IgD-negative memory B cell (primary cell): ENCODE measurements around the gene NRG3. TPM values are rescaled to one million over a fixed set of nuclear protein-coding genes. Genes with fewer than 3 reads are reported as not detected.

ENCODE experiments used
- H3K27ac Mint-ChIP-seq, 3 donors: one replicate each; pipeline ENCODE4 v1.8.0; 2020 to 2022; ENCODE audit warnings: mild to moderate bottlenecking in 3 of 3, mixed read lengths in 3 of 3, moderate library complexity in 1 of 3
- H3K27me3 Mint-ChIP-seq: one replicate; pipeline ENCODE4 v1.8.0; 2021; ENCODE audit warnings: mixed read lengths
- H3K36me3 Mint-ChIP-seq: one replicate; pipeline ENCODE4 v1.8.0; 2020; ENCODE audit warnings: mild to moderate bottlenecking, mixed read lengths
- H3K4me1 Mint-ChIP-seq, 3 donors: one replicate each; pipeline ENCODE4 v1.8.0; 2020 to 2022; ENCODE audit warnings: mixed read lengths in 3 of 3, mild to moderate bottlenecking in 1 of 3
- H3K4me3 Mint-ChIP-seq, 4 donors: one replicate each; pipeline ENCODE4 v1.8.0; 2020 to 2022; ENCODE audit warnings: mild to moderate bottlenecking in 4 of 4, mixed read lengths in 4 of 4, moderate library complexity in 3 of 4
- H3K9me3 Mint-ChIP-seq, 3 donors: one replicate each; pipeline ENCODE4 v1.8.0; 2020 to 2021; ENCODE audit warnings: mixed read lengths in 3 of 3, mild to moderate bottlenecking in 1 of 3
- polyA plus RNA-seq: library from polyadenylated mRNA; unstranded; fragments of 300-500 nt; fragmentation: Illumina TruSeq; gene quantifications from one replicate; pipeline ENCODE4 v1.2.3, GENCODE V29; 2021

The NRG3 gene
- polyA plus RNA-seq, 1 donor from 2014 or later, result not detected

DNA sequence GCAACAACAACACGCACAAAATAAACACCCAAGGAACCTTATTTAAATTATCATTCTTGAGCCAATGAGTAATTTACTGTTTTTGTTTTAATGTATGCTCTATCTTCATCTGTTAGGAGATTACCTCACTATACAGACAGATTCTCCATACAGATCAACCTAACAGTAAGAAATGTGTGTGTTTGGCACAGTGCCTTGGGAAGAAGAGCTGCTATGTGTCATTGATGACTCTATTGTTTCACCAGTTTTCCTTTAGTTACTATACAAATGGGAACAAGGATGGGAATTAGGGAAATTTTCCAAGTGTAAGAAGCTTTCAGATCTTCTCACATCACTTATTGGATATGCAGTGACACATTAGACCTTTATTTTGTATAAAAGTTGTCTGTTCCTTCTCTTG lies 640.3 kb downstream of the NRG3 start:
- Mint-ChIP-seq H3K27me3 (no peaks in the 10 kb centered on the region), H3K27ac (no peak overlapping the region), H3K9me3 (peaks cover 1 to 8% (median 5%) of the 10 kb centered on the region in 3 donors), H3K4me3 (no peak overlapping the region), H3K4me1 (no peaks in the 10 kb centered on the region), H3K36me3 (no peaks in the 10 kb centered on the region)

DNA sequence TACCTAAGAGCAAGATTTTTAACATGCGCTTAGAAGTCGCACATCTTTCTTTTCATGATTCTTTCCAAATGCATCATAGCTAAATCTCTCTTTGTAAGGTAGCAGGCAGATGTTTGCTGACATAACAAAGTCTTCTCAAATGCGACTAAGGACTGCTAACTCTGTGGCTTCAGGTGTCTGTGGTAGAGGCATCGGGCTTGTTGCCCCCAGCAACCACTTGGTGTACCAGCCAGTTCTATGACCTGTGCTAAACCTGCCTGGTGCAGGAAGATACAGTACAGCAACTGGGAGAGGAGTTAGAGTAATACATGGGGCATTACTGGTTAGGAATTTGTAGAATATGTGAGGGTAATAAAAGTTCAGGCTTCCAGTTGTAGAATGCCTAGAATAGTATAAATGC lies 654.1 kb downstream of the NRG3 start:
- no peaks in the 10 kb centered on the region for H3K9me3 Mint-ChIP-seq
- H3K4me1 Mint-ChIP-seq, result no peaks in the 10 kb centered on the region
- no peak overlapping the region for H3K4me3 Mint-ChIP-seq
- H3K36me3 Mint-ChIP-seq, result no peaks in the 10 kb centered on the region
- H3K27ac Mint-ChIP-seq, result no peak overlapping the region
- no peaks in the 10 kb centered on the region for H3K27me3 Mint-ChIP-seq

DNA sequence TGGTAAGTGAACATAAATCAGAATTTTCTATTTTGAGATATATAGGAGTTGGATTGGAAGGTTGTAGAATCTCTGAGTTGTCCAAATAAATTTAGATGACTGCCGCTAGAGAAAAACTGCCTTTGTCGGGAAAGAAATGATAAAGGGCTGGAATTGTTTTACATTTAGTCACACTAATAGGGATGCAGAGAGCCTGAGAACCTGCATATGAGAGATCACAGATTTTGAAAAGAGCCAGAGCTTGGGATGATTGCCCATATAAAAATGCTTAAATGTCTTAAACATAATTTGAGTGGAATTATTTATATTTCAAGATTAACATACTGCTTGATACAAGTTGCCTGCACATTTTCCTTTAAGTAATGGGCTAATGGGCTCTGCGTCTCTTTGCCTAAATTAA lies 660.5 kb downstream of the NRG3 start:
- H3K27ac Mint-ChIP-seq, result no peak overlapping the region
- H3K27me3 Mint-ChIP-seq, result no peaks in the 10 kb centered on the region
- H3K4me3 Mint-ChIP-seq, result no peak overlapping the region
- H3K36me3 Mint-ChIP-seq, result peaks cover 2% of the 10 kb centered on the region
- H3K9me3 Mint-ChIP-seq, result peaks cover 2 to 5% (median 2%) of the 10 kb centered on the region in 3 donors
- peaks cover 0 to 2% (median 0%) of the 10 kb centered on the region in 3 donors for H3K4me1 Mint-ChIP-seq

DNA sequence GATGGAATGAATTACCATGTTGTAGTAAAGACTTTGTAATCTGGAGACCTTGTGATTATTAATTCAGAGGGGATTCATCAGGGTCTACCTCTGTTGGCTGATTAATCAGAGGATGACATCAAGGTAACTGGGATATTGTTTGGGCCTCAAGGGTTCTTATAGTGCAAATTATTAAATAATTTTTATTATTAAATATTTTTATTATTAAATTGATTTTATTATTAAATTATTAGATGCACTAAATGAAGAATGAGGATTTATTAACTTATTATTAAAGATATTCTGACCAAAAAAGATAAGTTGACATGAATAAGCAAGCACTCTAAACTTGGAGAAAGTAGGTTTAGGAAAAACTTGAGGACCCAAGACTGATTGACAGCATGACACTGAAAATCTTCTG lies 661.7 kb downstream of the NRG3 start:
- peaks cover 2% of the 10 kb centered on the region for H3K36me3 Mint-ChIP-seq
- H3K4me3 Mint-ChIP-seq, result no peak overlapping the region
- H3K27me3 Mint-ChIP-seq, result no peaks in the 10 kb centered on the region
- H3K9me3 Mint-ChIP-seq, result peaks cover 2 to 5% (median 2%) of the 10 kb centered on the region in 3 donors
- H3K4me1 Mint-ChIP-seq, result peaks cover 0 to 2% (median 0%) of the 10 kb centered on the region in 3 donors
- no peak overlapping the region for H3K27ac Mint-ChIP-seq

DNA sequence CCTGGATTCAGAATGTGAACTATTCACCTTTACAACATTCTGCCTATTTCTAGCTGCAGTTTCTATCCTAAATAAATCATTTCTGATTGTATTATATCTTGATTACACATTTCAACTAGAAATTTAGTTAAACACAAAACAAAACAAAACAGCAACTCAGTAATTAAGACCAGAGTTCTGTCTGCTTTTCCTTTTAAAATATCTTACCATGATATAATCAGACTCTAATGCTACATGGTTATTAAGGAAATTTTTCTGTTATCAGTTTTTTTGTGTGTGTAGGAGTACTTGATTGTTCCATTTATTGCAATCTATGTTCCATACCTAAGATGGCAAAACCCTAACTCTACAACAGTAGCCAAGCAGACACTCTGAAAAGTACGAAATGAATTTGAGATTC lies 663.3 kb downstream of the NRG3 start:
- no peak overlapping the region for H3K27ac Mint-ChIP-seq
- H3K36me3 Mint-ChIP-seq, result peaks cover 2% of the 10 kb centered on the region
- no peak overlapping the region for H3K4me3 Mint-ChIP-seq
- H3K4me1 Mint-ChIP-seq, result peaks cover 0 to 2% (median 0%) of the 10 kb centered on the region in 3 donors
- peaks cover 2 to 9% (median 2%) of the 10 kb centered on the region in 3 donors for H3K9me3 Mint-ChIP-seq
- no peaks in the 10 kb centered on the region for H3K27me3 Mint-ChIP-seq

DNA sequence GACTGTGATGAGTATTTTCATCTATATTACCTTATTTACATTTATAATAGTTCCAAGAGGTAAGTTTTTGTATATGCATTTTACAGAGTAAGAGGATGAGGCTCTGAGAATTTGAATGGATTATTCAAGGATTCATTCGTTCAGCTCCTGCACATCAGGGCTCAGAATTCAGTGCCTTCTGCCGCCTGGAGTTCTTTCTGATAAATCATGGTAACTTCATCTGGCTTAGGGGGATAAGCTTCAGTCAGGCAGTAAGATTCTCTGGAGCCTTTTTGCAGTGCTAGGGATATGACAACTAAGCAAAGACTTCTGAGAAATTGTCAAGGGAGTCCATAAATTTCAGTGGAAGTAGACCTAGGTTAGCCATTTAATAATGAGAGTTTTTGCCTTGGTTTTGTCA lies 668.6 kb downstream of the NRG3 start:
- Mint-ChIP-seq H3K27me3 (no peaks in the 10 kb centered on the region), H3K9me3 (peaks cover 0 to 17% (median 0%) of the 10 kb centered on the region in 3 donors), H3K4me3 (no peak overlapping the region), H3K27ac (no peak overlapping the region), H3K36me3 (no peaks in the 10 kb centered on the region), H3K4me1 (peaks cover 0 to 2% (median 0%) of the 10 kb centered on the region in 3 donors)

DNA sequence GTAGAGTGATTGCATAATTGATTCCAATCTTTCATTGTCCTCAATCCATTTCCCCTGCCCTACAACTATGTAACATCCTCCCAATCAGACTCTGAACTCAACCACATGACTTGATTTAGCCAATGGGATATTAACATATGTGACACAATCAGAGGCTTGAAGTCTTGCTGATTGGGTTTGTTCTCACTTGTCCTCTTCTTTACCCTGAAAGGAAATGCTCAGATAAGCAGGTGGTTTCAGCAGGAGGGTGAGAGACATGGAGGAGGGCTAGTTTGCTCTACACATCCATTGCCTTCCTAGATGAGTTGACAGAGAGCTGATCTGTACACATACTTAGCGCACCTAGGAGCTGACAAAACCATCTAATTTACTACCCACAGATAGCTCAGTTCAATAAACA lies 669.4 kb downstream of the NRG3 start:
- no peaks in the 10 kb centered on the region for H3K27me3 Mint-ChIP-seq
- H3K9me3 Mint-ChIP-seq, result peaks cover 0 to 20% (median 2%) of the 10 kb centered on the region in 3 donors
- H3K4me1 Mint-ChIP-seq, result peaks cover 0 to 2% (median 0%) of the 10 kb centered on the region in 3 donors
- H3K27ac Mint-ChIP-seq, result no peak overlapping the region
- H3K36me3 Mint-ChIP-seq, result no peaks in the 10 kb centered on the region
- no peak overlapping the region for H3K4me3 Mint-ChIP-seq

DNA sequence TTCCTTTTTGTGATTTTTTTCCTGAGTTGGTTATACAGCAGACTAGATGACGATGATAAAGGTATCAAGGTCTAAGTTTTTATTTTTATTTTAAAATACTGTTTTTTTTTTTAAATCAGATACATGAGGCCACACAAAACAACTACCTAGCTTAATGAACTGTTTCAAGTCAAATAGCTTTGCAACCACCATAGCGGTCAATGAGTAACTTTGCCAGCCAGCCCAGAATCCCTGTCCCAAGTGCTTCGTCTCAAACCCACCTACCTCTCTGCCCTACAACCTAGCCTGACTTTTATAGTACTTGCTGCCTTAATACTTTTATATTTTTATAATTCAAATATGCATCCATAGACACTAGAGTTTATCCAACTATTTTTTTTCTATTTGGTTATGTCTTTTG lies 676.5 kb downstream of the NRG3 start:
- Mint-ChIP-seq H3K36me3 (no peaks in the 10 kb centered on the region), H3K4me1 (no peaks in the 10 kb centered on the region), H3K9me3 (peaks cover 2 to 5% (median 4%) of the 10 kb centered on the region in 3 donors), H3K4me3 (no peak overlapping the region), H3K27ac (no peak overlapping the region), H3K27me3 (no peaks in the 10 kb centered on the region)

DNA sequence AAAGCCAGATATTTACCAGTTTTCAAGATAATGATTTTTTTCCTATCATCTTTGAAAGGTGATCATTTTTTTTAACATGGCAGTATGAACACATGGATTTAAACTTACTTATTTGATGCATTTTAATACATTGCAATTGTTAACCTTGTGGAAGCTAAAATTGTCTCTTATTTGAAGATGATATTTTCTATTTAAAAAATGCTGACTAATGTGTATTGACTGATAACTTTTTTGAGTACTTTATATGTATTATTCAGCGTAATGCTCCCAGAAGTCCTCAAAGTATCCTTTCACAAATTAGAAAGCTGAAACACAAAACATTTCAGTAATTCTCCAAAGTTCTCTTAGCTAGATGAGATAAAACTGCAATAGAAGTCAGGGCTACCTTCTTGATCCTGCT lies 677.3 kb downstream of the NRG3 start:
- Mint-ChIP-seq H3K9me3 (peaks cover 2 to 4% (median 3%) of the 10 kb centered on the region in 3 donors), H3K27me3 (no peaks in the 10 kb centered on the region), H3K4me3 (no peak overlapping the region), H3K27ac (no peak overlapping the region), H3K4me1 (no peaks in the 10 kb centered on the region), H3K36me3 (no peaks in the 10 kb centered on the region)

DNA sequence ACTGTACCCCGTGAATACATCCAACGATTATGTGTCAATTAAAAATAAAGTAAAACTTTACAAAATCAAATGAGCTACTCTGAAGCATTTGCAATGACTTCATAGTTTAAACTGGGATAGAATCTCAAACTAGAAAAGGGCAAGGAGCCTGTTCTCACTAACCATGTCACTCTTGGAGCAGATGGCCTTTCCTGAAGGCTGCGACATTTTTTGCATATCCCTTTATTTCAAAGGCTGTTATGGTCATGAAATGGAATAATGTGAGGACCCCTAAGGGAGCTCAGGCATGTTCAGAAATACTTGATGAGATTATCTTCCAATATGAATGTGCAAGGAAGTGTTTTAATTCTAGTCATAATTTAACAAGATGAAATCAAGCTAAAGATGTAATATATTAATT lies 679.4 kb downstream of the NRG3 start:
- Mint-ChIP-seq H3K27me3 (no peaks in the 10 kb centered on the region), H3K36me3 (no peaks in the 10 kb centered on the region), H3K9me3 (peaks cover 0 to 4% (median 0%) of the 10 kb centered on the region in 3 donors), H3K4me3 (no peak overlapping the region), H3K27ac (no peak overlapping the region), H3K4me1 (no peaks in the 10 kb centered on the region)

DNA sequence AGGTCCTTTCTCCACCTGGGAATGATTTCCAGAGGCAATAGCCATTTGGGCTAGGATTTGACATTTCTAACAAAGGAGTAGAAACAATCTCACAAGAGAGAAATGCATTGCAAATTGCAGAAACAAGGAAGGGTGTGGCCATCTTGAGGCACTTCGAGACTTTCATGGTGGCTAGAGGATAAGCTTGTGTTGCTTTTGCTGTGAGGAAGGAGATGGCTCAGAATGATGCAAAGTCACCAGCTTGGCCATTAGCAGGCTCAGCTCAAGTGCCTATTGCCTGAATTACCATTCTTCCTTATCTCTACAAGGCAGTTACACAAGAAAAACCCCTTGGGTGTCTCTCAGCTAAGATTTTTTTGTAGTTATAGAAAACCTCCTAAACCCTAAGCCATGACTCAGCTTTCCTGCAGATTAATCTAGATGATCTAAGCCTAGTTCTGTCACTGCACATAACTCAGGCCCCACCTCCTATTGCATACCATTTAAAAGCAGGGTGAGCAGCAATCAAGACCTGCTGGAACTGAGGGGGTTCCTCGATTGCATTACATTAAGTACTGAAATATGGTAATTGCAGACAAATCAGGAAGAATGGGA lies 683.1 kb downstream of the NRG3 start:
- Mint-ChIP-seq H3K4me1 (no peaks in the 10 kb centered on the region), H3K4me3 (no peak overlapping the region), H3K27me3 (no peaks in the 10 kb centered on the region), H3K27ac (no peak overlapping the region), H3K9me3 (peaks cover 0 to 2% (median 0%) of the 10 kb centered on the region in 3 donors), H3K36me3 (no peaks in the 10 kb centered on the region)

DNA sequence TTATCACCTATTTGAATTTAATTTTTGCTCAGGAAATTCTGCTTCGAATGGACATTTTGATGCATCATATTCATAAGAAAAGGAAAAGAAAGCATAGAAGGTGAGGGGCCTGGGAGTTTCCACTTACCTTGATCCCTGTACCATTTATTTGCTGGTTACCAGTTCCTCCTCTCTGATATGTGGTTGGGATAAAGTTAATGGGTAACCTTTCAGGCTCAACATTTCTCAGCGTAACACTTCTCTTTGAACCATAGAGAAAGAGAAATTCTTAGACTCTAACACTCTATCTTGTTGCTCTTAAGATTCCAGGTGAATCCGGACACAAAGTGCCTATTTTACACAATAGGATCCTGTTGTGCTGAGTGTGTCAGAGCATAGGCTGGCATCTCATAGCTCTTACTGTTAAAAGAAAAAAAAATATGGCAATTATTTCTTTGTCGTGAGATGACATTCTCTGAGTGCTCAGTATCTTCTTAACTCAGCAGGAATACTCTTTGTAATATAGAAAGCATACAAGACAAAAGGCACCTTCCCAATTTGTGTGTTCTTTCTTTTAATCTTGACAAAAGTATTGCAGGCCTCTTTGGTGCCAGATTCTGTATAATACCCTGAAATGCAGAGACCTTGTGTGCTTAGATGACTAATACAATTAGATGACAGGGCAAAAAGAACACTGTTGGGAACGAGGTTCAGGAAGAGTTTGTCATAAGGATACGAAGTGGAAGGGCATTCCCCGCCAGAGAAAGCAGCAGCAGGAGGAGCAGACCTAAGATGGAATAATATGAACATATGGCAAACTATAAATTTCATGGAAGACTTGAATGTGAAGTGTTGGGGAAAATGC lies 689.6 kb downstream of the NRG3 start:
- Mint-ChIP-seq H3K27ac (no peak overlapping the region), H3K27me3 (no peaks in the 10 kb centered on the region), H3K4me1 (no peaks in the 10 kb centered on the region), H3K9me3 (peaks cover 0 to 1% (median 1%) of the 10 kb centered on the region in 3 donors), H3K36me3 (no peaks in the 10 kb centered on the region), H3K4me3 (no peak overlapping the region)

DNA sequence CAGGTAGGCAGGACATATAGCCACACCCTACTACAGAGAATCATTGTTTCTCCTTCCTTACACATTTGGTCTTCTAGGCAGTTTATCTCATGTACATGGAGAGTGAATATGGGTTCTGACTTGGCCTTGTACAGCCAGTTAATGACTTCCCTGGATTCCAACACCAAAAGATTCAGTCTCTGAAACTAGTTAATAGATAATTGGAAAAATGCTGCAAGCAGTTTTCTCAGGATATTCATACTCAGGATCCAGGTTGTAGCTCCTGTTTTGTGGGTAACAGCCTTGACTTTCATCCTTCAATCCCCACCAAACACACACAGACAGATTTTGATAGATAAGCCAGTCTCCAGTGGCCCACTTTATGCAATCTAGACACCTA lies 690.2 kb downstream of the NRG3 start:
- no peaks in the 10 kb centered on the region for H3K36me3 Mint-ChIP-seq
- peaks cover 0 to 2% (median 1%) of the 10 kb centered on the region in 3 donors for H3K9me3 Mint-ChIP-seq
- no peaks in the 10 kb centered on the region for H3K4me1 Mint-ChIP-seq
- H3K27me3 Mint-ChIP-seq, result no peaks in the 10 kb centered on the region
- peak overlapping the region in 1 of 3 donors; percentile 13 for H3K27ac Mint-ChIP-seq
- no peak overlapping the region for H3K4me3 Mint-ChIP-seq

DNA sequence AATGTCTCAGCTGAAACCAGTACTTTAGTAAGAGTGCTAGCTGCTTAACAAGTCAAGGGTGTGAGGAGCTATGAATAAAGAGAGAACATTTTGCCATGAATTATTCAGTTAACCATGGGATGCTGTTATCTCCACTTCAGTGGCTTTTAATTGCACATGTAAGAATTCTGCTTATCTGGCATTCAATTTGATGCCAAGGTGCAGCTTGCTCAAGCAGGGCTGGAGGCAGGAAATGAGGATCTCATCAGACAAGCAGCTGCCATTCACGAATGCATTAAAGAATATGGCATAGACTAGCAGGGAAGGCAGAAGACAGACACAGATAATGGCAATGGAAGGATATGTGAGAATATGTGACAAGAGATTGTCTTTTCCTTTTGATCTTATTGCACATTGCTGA lies 697.8 kb downstream of the NRG3 start:
- no peak overlapping the region for H3K4me3 Mint-ChIP-seq
- H3K9me3 Mint-ChIP-seq, result peaks cover 1 to 4% (median 2%) of the 10 kb centered on the region in 3 donors
- H3K4me1 Mint-ChIP-seq, result no peaks in the 10 kb centered on the region
- no peaks in the 10 kb centered on the region for H3K36me3 Mint-ChIP-seq
- H3K27ac Mint-ChIP-seq, result no peak overlapping the region
- H3K27me3 Mint-ChIP-seq, result no peaks in the 10 kb centered on the region

DNA sequence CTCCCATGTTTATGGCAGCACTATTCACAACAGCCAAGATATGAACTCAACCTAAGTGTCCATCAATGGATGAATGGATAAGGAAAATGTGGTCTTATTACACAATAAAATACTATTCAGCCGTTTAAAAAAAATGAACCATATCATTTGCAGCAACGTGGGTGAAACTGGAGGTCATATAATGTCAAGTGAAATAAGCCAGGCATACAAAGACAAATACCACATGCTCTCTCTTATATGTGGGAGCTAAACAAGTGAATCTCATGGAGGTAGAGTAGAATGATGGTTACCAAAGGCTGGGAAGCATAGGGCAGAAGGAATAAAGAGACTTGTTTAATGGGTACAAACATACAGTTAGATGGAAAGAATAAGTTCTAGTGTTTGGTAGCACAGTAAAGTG lies 699.1 kb downstream of the NRG3 start:
- Mint-ChIP-seq H3K4me3 (no peak overlapping the region), H3K27ac (no peak overlapping the region), H3K36me3 (no peaks in the 10 kb centered on the region), H3K9me3 (peaks cover 1 to 6% (median 2%) of the 10 kb centered on the region in 3 donors), H3K4me1 (no peaks in the 10 kb centered on the region), H3K27me3 (no peaks in the 10 kb centered on the region)

DNA sequence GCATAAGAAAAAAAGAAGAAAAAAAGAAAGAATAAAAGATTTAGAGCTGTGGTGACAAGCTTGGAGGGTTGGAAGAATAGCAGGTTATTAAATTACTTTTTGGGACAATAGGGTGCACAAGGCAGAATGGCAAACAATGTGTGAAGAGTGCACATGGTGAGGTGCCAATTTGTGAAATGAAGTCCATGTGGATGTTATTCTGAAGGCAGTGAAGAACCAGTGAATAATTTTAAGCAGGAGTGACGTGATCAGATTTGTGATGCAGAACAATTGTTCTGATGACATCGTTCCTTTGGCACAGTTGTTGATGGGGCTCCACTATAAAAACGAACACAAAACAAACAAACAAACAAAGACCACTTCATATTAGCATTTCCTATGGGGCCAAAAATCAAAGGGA lies 700.3 kb downstream of the NRG3 start:
- no peak overlapping the region for H3K4me3 Mint-ChIP-seq
- H3K4me1 Mint-ChIP-seq, result no peaks in the 10 kb centered on the region
- H3K36me3 Mint-ChIP-seq, result no peaks in the 10 kb centered on the region
- H3K27ac Mint-ChIP-seq, result no peak overlapping the region
- H3K9me3 Mint-ChIP-seq, result peaks cover 0 to 6% (median 0%) of the 10 kb centered on the region in 3 donors
- H3K27me3 Mint-ChIP-seq, result no peaks in the 10 kb centered on the region
